Thyroid gland (tissue), 4 donors: ENCODE measurements around the gene BBS9.

Source experiments
- POLR2A ChIP-seq, 2 donors: fragments of 450-650 bp; IDR thresholded peaks; one replicate each; pipeline ENCODE4 v1.6.1; 2017; ENCODE audit warnings: antibody characterized with exemption in 2 of 2, mild to moderate bottlenecking in 2 of 2, moderate library complexity in 1 of 2
- TF ChIP-seq, protein P1 (sequence below), 6 experiments: fragments of 200-600 bp in 3 of 6; fragments of 450-650 bp in 3 of 6; sonication (generic) in 3 of 6; IDR thresholded peaks; one replicate each; pipeline ENCODE4 v1.5.1; 2016 to 2019; ENCODE audit warnings: antibody characterized with exemption in 6 of 6, mild to moderate bottlenecking in 2 of 6, inconsistent platforms in 1 of 6, moderate library complexity in 1 of 6

DNA sequence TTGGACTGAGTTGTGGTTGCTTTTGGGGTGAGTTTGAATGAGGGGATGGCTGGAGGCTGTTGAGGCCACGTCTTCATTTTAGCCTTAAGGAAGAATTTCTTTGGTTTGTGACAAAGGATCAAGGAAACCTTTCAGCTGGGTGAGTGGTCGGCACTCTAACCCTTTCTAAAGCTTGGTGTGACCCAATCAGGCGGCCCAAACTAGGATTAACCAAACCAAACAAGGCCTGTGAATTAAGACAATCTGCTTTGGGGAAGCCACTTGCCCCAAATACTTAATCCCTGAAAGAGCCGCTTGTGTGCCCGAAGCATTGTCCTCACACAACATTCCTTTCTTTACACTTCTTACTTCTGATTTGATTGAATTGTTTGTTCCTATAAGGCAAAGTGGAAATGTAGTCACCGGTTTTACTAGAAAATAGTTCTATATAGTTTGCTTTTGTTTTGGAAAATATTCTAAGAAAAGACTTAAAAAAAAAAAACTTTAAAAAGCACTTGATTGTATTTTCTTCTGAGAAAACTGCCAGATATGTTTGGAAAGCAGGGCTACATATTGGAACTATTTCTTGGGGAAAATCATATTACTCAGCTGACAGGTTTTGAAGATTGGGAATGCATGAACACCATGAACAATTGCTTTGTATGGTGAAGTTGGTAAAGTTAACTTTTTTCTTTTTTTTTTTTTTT, 503.6 kb downstream of the BBS9 start:
- TF ChIP-seq, protein P1, sequence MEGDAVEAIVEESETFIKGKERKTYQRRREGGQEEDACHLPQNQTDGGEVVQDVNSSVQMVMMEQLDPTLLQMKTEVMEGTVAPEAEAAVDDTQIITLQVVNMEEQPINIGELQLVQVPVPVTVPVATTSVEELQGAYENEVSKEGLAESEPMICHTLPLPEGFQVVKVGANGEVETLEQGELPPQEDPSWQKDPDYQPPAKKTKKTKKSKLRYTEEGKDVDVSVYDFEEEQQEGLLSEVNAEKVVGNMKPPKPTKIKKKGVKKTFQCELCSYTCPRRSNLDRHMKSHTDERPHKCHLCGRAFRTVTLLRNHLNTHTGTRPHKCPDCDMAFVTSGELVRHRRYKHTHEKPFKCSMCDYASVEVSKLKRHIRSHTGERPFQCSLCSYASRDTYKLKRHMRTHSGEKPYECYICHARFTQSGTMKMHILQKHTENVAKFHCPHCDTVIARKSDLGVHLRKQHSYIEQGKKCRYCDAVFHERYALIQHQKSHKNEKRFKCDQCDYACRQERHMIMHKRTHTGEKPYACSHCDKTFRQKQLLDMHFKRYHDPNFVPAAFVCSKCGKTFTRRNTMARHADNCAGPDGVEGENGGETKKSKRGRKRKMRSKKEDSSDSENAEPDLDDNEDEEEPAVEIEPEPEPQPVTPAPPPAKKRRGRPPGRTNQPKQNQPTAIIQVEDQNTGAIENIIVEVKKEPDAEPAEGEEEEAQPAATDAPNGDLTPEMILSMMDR (IDR thresholded peaks at IDR 0.05) = no peak
- no peak for TF ChIP-seq POLR2A (IDR thresholded peaks at IDR 0.05)
